Measurements from ENCODE around the gene AKAP8L.

GRCh38 chr19:15447057-15447456 is 28.3 kb upstream of the AKAP8L start:
- TF ChIP-seq POLR2AphosphoS5 (IDR thresholded peaks at IDR 0.05) = no peak
- TF ChIP-seq CTCF (IDR thresholded peaks at IDR 0.05 in 8 of 11, conservative IDR thresholded peaks at IDR 0.05 in 3 of 11) = no peak
- no peak for TF ChIP-seq POLR2A (IDR thresholded peaks at IDR 0.05)

Data from spleen (tissue), 7 donors.